HEK293 (cell line): ENCODE data around the gene HOXA4.
A peak's percentile ranks its signal among the peaks of the same experiment; 100 is the strongest.

Source experiments
- CTCF ChIA-PET: fragments of 350-600 bp; formaldehyde crosslinking; extraction: SDS; loops from one replicate; lab custom pipeline; 2021; ENCODE audit warnings: antibody characterized with exemption; lab: Yijun Ruan, JAX
- POLR2A ChIA-PET: fragments of 300-600 bp; formaldehyde crosslinking; extraction: SDS; loops from one replicate; lab custom pipeline; 2020; ENCODE audit warnings: antibody characterized with exemption, inconsistent platforms; lab: Yijun Ruan, JAX
- H3K27ac ChIP-seq: fragments of 200-500 bp; sonication (Bioruptor generic); 2 replicates; pipeline ENCODE4 v1.5.1; 2014; ENCODE audit warnings: low read depth, low read length, control low read depth, inconsistent platforms; ENCODE audit errors: extremely low read depth
- H3K36me3 ChIP-seq, 2 experiments: fragments of 200-500 bp in 1 of 2; sonication (Bioruptor generic) in 1 of 2; 1 replicate in 1 of 2; 2 replicates in 1 of 2; pipeline ENCODE4 v1.5.1; 2014 to 2017; ENCODE audit warnings: inconsistent platforms in 2 of 2, low read length in 2 of 2; ENCODE audit not compliant: control insufficient read depth in 2 of 2, insufficient read depth in 1 of 2
- H3K4me1 ChIP-seq: fragments of 200-500 bp; sonication (Bioruptor generic); 2 replicates; pipeline ENCODE4 v1.5.1; 2014; ENCODE audit warnings: mild to moderate bottlenecking, low read length, inconsistent platforms; ENCODE audit not compliant: control insufficient read depth, insufficient read depth
- H3K4me3 ChIP-seq: 2 replicates; pipeline ENCODE4 v1.5.1; 2011; ENCODE audit warnings: low read depth, mild to moderate bottlenecking, control low read depth, low read length, moderate library complexity
- H3K9me3 ChIP-seq: fragments of 200-500 bp; sonication (Bioruptor generic); 2 replicates; pipeline ENCODE4 v1.5.1; 2014; ENCODE audit warnings: low read depth, low read length, inconsistent platforms; ENCODE audit not compliant: control insufficient read depth, insufficient read depth
- BCL11B ChIP-seq: fragments of 450-650 bp; formaldehyde crosslinking; IDR thresholded peaks from 2 replicates; pipeline ENCODE4 v1.5.1; 2016; ENCODE audit warnings: low read depth, missing biosample characterization, missing genetic modification characterization
- EGR2 ChIP-seq: fragments of 450-650 bp; formaldehyde crosslinking; IDR thresholded peaks from 2 replicates; pipeline ENCODE4 v1.5.1; 2016; ENCODE audit warnings: low read depth, missing biosample characterization, missing genetic modification characterization
- FEZF1 ChIP-seq: fragments of 450-650 bp; formaldehyde crosslinking; IDR thresholded peaks from 2 replicates; pipeline ENCODE4 v1.5.1; 2016; ENCODE audit warnings: missing biosample characterization, missing genetic modification characterization
- GLI2 ChIP-seq: fragments of 450-650 bp; formaldehyde crosslinking; IDR thresholded peaks from 2 replicates; pipeline ENCODE4; 2017; ENCODE audit warnings: missing biosample characterization, missing genetic modification characterization, low read depth, borderline replicate concordance
- HOXC10 ChIP-seq: sonication (generic); formaldehyde crosslinking; IDR thresholded peaks from 2 replicates; pipeline ENCODE4 v1.8.1; 2023; ENCODE audit warnings: mild to moderate bottlenecking, missing genetic modification reagents
- KLF7 ChIP-seq: fragments of 450-650 bp; formaldehyde crosslinking; IDR thresholded peaks from 2 replicates; pipeline ENCODE4 v1.5.1; 2016; ENCODE audit warnings: missing biosample characterization, missing genetic modification characterization, borderline replicate concordance
- PBX3 ChIP-seq: sonication (generic); formaldehyde crosslinking; IDR thresholded peaks from 2 replicates; pipeline ENCODE4 v1.8.1; 2022; ENCODE audit warnings: mild to moderate bottlenecking, moderate library complexity, missing genetic modification reagents
- PRDM6 ChIP-seq: fragments of 450-650 bp; formaldehyde crosslinking; IDR thresholded peaks from 2 replicates; pipeline ENCODE4 v1.5.1; 2017; ENCODE audit warnings: missing biosample characterization, missing genetic modification characterization
- TRIM28 ChIP-seq: IDR thresholded peaks from 2 replicates; pipeline ENCODE4 v1.6.1; 2011; ENCODE audit warnings: low read length, control low read depth, borderline replicate concordance
- ZBTB17 ChIP-seq: fragments of 450-650 bp; formaldehyde crosslinking; IDR thresholded peaks from 2 replicates; pipeline ENCODE4 v1.5.1; 2016; ENCODE audit warnings: missing biosample characterization, missing genetic modification characterization
- ZNF132 ChIP-seq: fragments of 450-650 bp; formaldehyde crosslinking; IDR thresholded peaks from 2 replicates; pipeline ENCODE4 v1.5.1; 2017; ENCODE audit warnings: missing biosample characterization, missing genetic modification characterization, borderline replicate concordance
- ZNF140 ChIP-seq: fragments of 450-650 bp; formaldehyde crosslinking; IDR thresholded peaks from 2 replicates; pipeline ENCODE4 v1.5.1; 2016; ENCODE audit warnings: missing biosample characterization, missing genetic modification characterization
- ZNF239 ChIP-seq: fragments of 450-650 bp; formaldehyde crosslinking; IDR thresholded peaks from 2 replicates; pipeline ENCODE4 v1.5.1; 2016; ENCODE audit warnings: missing biosample characterization, missing genetic modification characterization
- ZNF280D ChIP-seq: fragments of 450-650 bp; formaldehyde crosslinking; IDR thresholded peaks from 2 replicates; pipeline ENCODE4 v1.5.1; 2016; ENCODE audit warnings: missing biosample characterization, missing genetic modification characterization
- ZNF292 ChIP-seq: fragments of 450-650 bp; formaldehyde crosslinking; IDR thresholded peaks from 2 replicates; pipeline ENCODE4 v1.5.1; 2016; ENCODE audit warnings: low read depth, missing biosample characterization, missing genetic modification characterization, borderline replicate concordance
- ZNF366 ChIP-seq: fragments of 450-650 bp; formaldehyde crosslinking; conservative IDR thresholded peaks from 2 replicates; pipeline ENCODE4 v1.5.1; 2016; ENCODE audit warnings: missing biosample characterization, missing genetic modification characterization
- ZNF513 ChIP-seq: fragments of 450-650 bp; IDR thresholded peaks from 2 replicates; pipeline ENCODE4 v1.5.1; 2018; ENCODE audit warnings: missing biosample characterization, missing genetic modification characterization
- ZNF514 ChIP-seq: fragments of 450-650 bp; formaldehyde crosslinking; IDR thresholded peaks from 2 replicates; pipeline ENCODE4 v1.5.1; 2016; ENCODE audit warnings: missing biosample characterization, missing genetic modification characterization
- ZNF555 ChIP-seq: fragments of 450-650 bp; formaldehyde crosslinking; conservative IDR thresholded peaks from 2 replicates; pipeline ENCODE4 v1.5.1; 2017; ENCODE audit warnings: missing biosample characterization, mild to moderate bottlenecking, missing genetic modification characterization, inconsistent platforms
- ZNF561 ChIP-seq: fragments of 450-650 bp; IDR thresholded peaks from 2 replicates; pipeline ENCODE4 v1.5.1; 2018; ENCODE audit warnings: missing biosample characterization, missing genetic modification characterization, borderline replicate concordance
- ZNF571 ChIP-seq: fragments of 450-650 bp; formaldehyde crosslinking; IDR thresholded peaks from 2 replicates; pipeline ENCODE4 v1.5.0; 2017; ENCODE audit warnings: missing biosample characterization, missing genetic modification characterization
- ZNF624 ChIP-seq: fragments of 450-650 bp; formaldehyde crosslinking; IDR thresholded peaks from 2 replicates; pipeline ENCODE4 v1.5.1; 2017; ENCODE audit warnings: missing biosample characterization, missing genetic modification characterization
- ZNF664 ChIP-seq: fragments of 450-650 bp; formaldehyde crosslinking; IDR thresholded peaks from 2 replicates; pipeline ENCODE4 v1.5.1; 2016; ENCODE audit warnings: missing biosample characterization, missing genetic modification characterization
- ZNF707 ChIP-seq: fragments of 450-650 bp; formaldehyde crosslinking; IDR thresholded peaks from 2 replicates; pipeline ENCODE4 v1.5.1; 2016; ENCODE audit warnings: missing biosample characterization, missing genetic modification characterization
- ZNF830 ChIP-seq: fragments of 450-650 bp; IDR thresholded peaks from 2 replicates; pipeline ENCODE4 v1.5.0; 2018; ENCODE audit warnings: missing biosample characterization, missing genetic modification characterization, low read depth, mild to moderate bottlenecking, moderate library complexity
- ZXDB ChIP-seq: fragments of 450-650 bp; formaldehyde crosslinking; IDR thresholded peaks from 2 replicates; pipeline ENCODE4 v1.5.1; 2016; ENCODE audit warnings: missing biosample characterization, missing genetic modification characterization

Gene HOXA4

GRCh38 chr7:27131390-27131819 lies 848 bp upstream of the HOXA4 start:
- Histone ChIP-seq H3K9me3 (no peaks in the 10 kb centered on the region), H3K36me3 (peaks cover 5 to 12% of the 10 kb centered on the region in 2 experiments; a peak in 1 of 3 replicates), H3K4me3 (peak overlapping the region; percentile 45), H3K27ac (peak overlapping the region; percentile 100), H3K4me1 (peaks cover 77% of the 10 kb centered on the region)
- ChIA-PET POLR2A (interaction anchor here (0.6 to 2.2 kb wide), 13 partner anchors 12 to 859 kb away, joined by 3 to 29 read pairs (median 5); partner anchors contain the start of genes HOXA1, HOXA5, HOXA7 and SKAP2), CTCF (interaction anchor here (0.8 to 2.7 kb wide), 10 partner anchors 9 to 279 kb away, joined by 3 to 12 read pairs (median 6); partner anchors contain the start of genes HOXA1 and HOXA5)
- peak; percentile 64; the same call in 1 of the 2 replicates for TF ChIP-seq ZNF366 (tag by site-specific recombination)
- TF ChIP-seq ZBTB17 (tag by site-specific recombination) = peak; percentile 68
- TF ChIP-seq PRDM6 (tag by site-specific recombination) = peak; percentile 68
- TF ChIP-seq ZNF280D (tag by site-specific recombination) = no peak
- TF ChIP-seq ZNF561 = no peak
- no peak for TF ChIP-seq TRIM28
- no peak for TF ChIP-seq ZNF624 (tag by site-specific recombination)
- TF ChIP-seq ZNF555 (tag by site-specific recombination) = no peak
- TF ChIP-seq KLF7 (tag by site-specific recombination) = no peak
- no peak for TF ChIP-seq ZNF513 (tag by site-specific recombination)
- no peak for TF ChIP-seq FEZF1

- ChIA-PET POLR2A (interaction anchor here (1.1 to 2.2 kb wide), 9 partner anchors 10 to 272 kb away, joined by 3 to 29 read pairs (median 6); partner anchors contain the start of genes HOXA1, HOXA5 and HOXA7), CTCF (interaction anchor here (0.8 to 2.7 kb wide), 6 partner anchors 11 to 277 kb away, joined by 3 to 12 read pairs (median 3); partner anchors contain the start of gene HOXA6)
- Histone ChIP-seq H3K27ac (peak overlapping the region; percentile 100), H3K4me1 (peaks cover 75% of the 10 kb centered on the region), H3K36me3 (peaks cover 5 to 13% of the 10 kb centered on the region in 2 experiments; a peak in 1 of 3 replicates), H3K4me3 (peak overlapping the region; percentile 52), H3K9me3 (no peaks in the 10 kb centered on the region)
- TF ChIP-seq ZXDB (tag by site-specific recombination) = peak; percentile 78
- no peak for TF ChIP-seq ZNF830 (tag by site-specific recombination)
- no peak for TF ChIP-seq ZNF707 (tag by site-specific recombination)
- TF ChIP-seq ZNF140 (tag by site-specific recombination) = no peak
- TF ChIP-seq PBX3 (CRISPR knock-in tag) = no peak
- no peak for TF ChIP-seq ZNF132
- TF ChIP-seq ZNF571 = no peak
- no peak for TF ChIP-seq ZNF239
- no peak for TF ChIP-seq EGR2 (tag by site-specific recombination)
- TF ChIP-seq HOXC10 (CRISPR knock-in tag) = no peak
- no peak for TF ChIP-seq BCL11B (tag by site-specific recombination)
- TF ChIP-seq ZNF664 = no peak
- no peak for TF ChIP-seq ZNF514 (tag by site-specific recombination)
- TF ChIP-seq GLI2 (tag by site-specific recombination) = peak; percentile 57; the same call in 1 of the 2 replicates
- TF ChIP-seq ZNF292 (tag by site-specific recombination) = no peak
Observed at GRCh38 chr7:27129729-27130539, 623 bp downstream of the HOXA4 start.
